PC-9 (cell line): ENCODE results near the gene TMEM116.

Source experiments
- CTCF ChIP-seq: fragments of 200-600 bp; sonication (generic); conservative IDR thresholded peaks from 2 replicates; pipeline ENCODE4 v1.6.1; 2017; ENCODE audit warnings: mixed run types, antibody characterized with exemption, mild to moderate bottlenecking, moderate library complexity
- EZH2 ChIP-seq: fragments of 200-600 bp; sonication (generic); IDR thresholded peaks from 2 replicates; pipeline ENCODE4 v1.8.0; 2017; ENCODE audit warnings: antibody characterized with exemption, low read depth

GRCh38 chr12:112008918-112009317 is 4.0 kb downstream of the TMEM116 start:
- TF ChIP-seq CTCF (no peak), EZH2 (no peak)
